Effector memory CD4-positive, alpha-beta T cell (primary cell): ENCODE results near the gene TWF2.

Source experiments
- DNase-seq, 3 donors: peaks; one replicate each; pipeline ENCODE4 v3.0.0-alpha.2; 2020
- H3K27ac ChIP-seq: 2 replicates; pipeline ENCODE4 v1.7.0; 2013; ENCODE audit warnings: mild to moderate bottlenecking, low read length, moderate library complexity; ENCODE audit not compliant: insufficient read depth, poor library complexity, severe bottlenecking
- H3K27me3 ChIP-seq: replicated peaks from 2 replicates; pipeline ENCODE4 v1.7.0; 2013; ENCODE audit warnings: mild to moderate bottlenecking, low read length; ENCODE audit not compliant: insufficient read depth, control insufficient read depth, poor library complexity, severe bottlenecking
- H3K36me3 ChIP-seq: 2 replicates; pipeline ENCODE4 v1.7.0; 2013; ENCODE audit warnings: mild to moderate bottlenecking, low read length, moderate library complexity; ENCODE audit not compliant: control insufficient read depth, insufficient read depth
- H3K4me1 ChIP-seq: 2 replicates; pipeline ENCODE4 v1.7.0; 2013; ENCODE audit warnings: low read length, mild to moderate bottlenecking; ENCODE audit not compliant: control insufficient read depth, insufficient read depth, poor library complexity, severe bottlenecking
- H3K4me3 ChIP-seq: 2 replicates; pipeline ENCODE4 v1.7.0; 2013; ENCODE audit warnings: low read length, low read depth, mild to moderate bottlenecking; ENCODE audit not compliant: insufficient read depth, poor library complexity, severe bottlenecking
- H3K9me3 ChIP-seq: 2 replicates; pipeline ENCODE4 v1.7.0; 2013; ENCODE audit warnings: mild to moderate bottlenecking, low read length, moderate library complexity; ENCODE audit not compliant: control insufficient read depth

Gene TWF2

GRCh38 chr3:52259448-52259847 is 20.5 kb upstream of the TWF2 start:
- peaks cover 83% of the 10 kb centered on the region for H3K36me3 ChIP-seq
- H3K27ac ChIP-seq = no peak overlapping the region
- peaks cover 39% of the 10 kb centered on the region for H3K4me1 ChIP-seq

GRCh38 chr3:52259035-52259434 is 20.1 kb upstream of the TWF2 start:
- Histone ChIP-seq H3K9me3 (no peaks in the 10 kb centered on the region), H3K4me1 (peaks cover 44% of the 10 kb centered on the region), H3K27me3 (no peaks in the 10 kb centered on the region), H3K27ac (peak overlapping the region; percentile 40), H3K36me3 (peaks cover 79% of the 10 kb centered on the region), H3K4me3 (no peak overlapping the region)
- no peak for DNase-seq

More at GRCh38 chr3:52259448-52259847, 20.5 kb upstream of the TWF2 start:
- Histone ChIP-seq H3K27me3 (no peaks in the 10 kb centered on the region), H3K9me3 (no peaks in the 10 kb centered on the region), H3K4me3 (no peak overlapping the region)
- DNase-seq = no peak

GRCh38 chr3:52257911-52258310 is 19.0 kb upstream of the TWF2 start:
- peaks cover 50% of the 10 kb centered on the region for H3K4me1 ChIP-seq
- H3K9me3 ChIP-seq = no peaks in the 10 kb centered on the region
- H3K4me3 ChIP-seq = no peak overlapping the region
- no peaks in the 10 kb centered on the region for H3K27me3 ChIP-seq
- H3K27ac ChIP-seq = peak overlapping the region; percentile 40
- H3K36me3 ChIP-seq = peaks cover 70% of the 10 kb centered on the region
- DNase-seq = no peak

- H3K9me3 ChIP-seq = no peaks in the 10 kb centered on the region
- peak overlapping the region; percentile 38 for H3K27ac ChIP-seq
Observed at GRCh38 chr3:52256622-52257021, 17.7 kb upstream of the TWF2 start.

GRCh38 chr3:52256159-52256558 is 17.2 kb upstream of the TWF2 start:
- Histone ChIP-seq H3K36me3 (peaks cover 62% of the 10 kb centered on the region), H3K4me1 (peaks cover 46% of the 10 kb centered on the region), H3K27ac (peak overlapping the region; percentile 44), H3K27me3 (no peaks in the 10 kb centered on the region), H3K4me3 (no peak overlapping the region), H3K9me3 (no peaks in the 10 kb centered on the region)
- DNase-seq = no peak

More at GRCh38 chr3:52256622-52257021, 17.7 kb upstream of the TWF2 start:
- H3K4me1 ChIP-seq = peaks cover 50% of the 10 kb centered on the region
- no peak overlapping the region for H3K4me3 ChIP-seq
- H3K36me3 ChIP-seq = peaks cover 60% of the 10 kb centered on the region
- DNase-seq = no peak
- no peaks in the 10 kb centered on the region for H3K27me3 ChIP-seq

- H3K9me3 ChIP-seq = no peaks in the 10 kb centered on the region
- DNase-seq = no peak
- H3K4me3 ChIP-seq = no peak overlapping the region
- H3K27ac ChIP-seq = peak overlapping the region; percentile 85
- H3K4me1 ChIP-seq = peaks cover 54% of the 10 kb centered on the region
- peaks cover 54% of the 10 kb centered on the region for H3K36me3 ChIP-seq
- H3K27me3 ChIP-seq = no peaks in the 10 kb centered on the region
Observed at GRCh38 chr3:52254608-52255007, 15.7 kb upstream of the TWF2 start.

GRCh38 chr3:52253314-52254304 is 14.7 kb upstream of the TWF2 start:
- H3K27ac ChIP-seq = peak overlapping the region; percentile 85
- H3K9me3 ChIP-seq = no peaks in the 10 kb centered on the region
- peaks cover 63% of the 10 kb centered on the region for H3K4me1 ChIP-seq
- peaks cover 52% of the 10 kb centered on the region for H3K36me3 ChIP-seq
- DNase-seq = peak; percentile 74 to 85 (median 74)
- no peaks in the 10 kb centered on the region for H3K27me3 ChIP-seq
- H3K4me3 ChIP-seq = peak overlapping the region; percentile 29

GRCh38 chr3:52250122-52250521 is 11.2 kb upstream of the TWF2 start:
- peaks cover 80% of the 10 kb centered on the region for H3K4me1 ChIP-seq
- DNase-seq = no peak
- peak overlapping the region; percentile 54 for H3K27ac ChIP-seq
- H3K4me3 ChIP-seq = no peak overlapping the region
- H3K36me3 ChIP-seq = peaks cover 25% of the 10 kb centered on the region
- no peaks in the 10 kb centered on the region for H3K27me3 ChIP-seq
- no peaks in the 10 kb centered on the region for H3K9me3 ChIP-seq

GRCh38 chr3:52249683-52250082 is 10.7 kb upstream of the TWF2 start:
- Histone ChIP-seq H3K9me3 (no peaks in the 10 kb centered on the region), H3K27ac (peak overlapping the region; percentile 54), H3K27me3 (no peaks in the 10 kb centered on the region), H3K4me3 (no peak overlapping the region), H3K36me3 (peaks cover 22% of the 10 kb centered on the region), H3K4me1 (peaks cover 81% of the 10 kb centered on the region)
- DNase-seq = no peak

- H3K9me3 ChIP-seq = no peaks in the 10 kb centered on the region
- DNase-seq = no peak
- no peaks in the 10 kb centered on the region for H3K27me3 ChIP-seq
- H3K27ac ChIP-seq = peak overlapping the region; percentile 45
- peaks cover 22% of the 10 kb centered on the region for H3K36me3 ChIP-seq
- peaks cover 81% of the 10 kb centered on the region for H3K4me1 ChIP-seq
- H3K4me3 ChIP-seq = no peak overlapping the region
Observed at GRCh38 chr3:52248816-52249547, 10.0 kb upstream of the TWF2 start.
